Measurements from ENCODE around the gene RPP25L. TPM values are rescaled to one million over a fixed set of nuclear protein-coding genes. Genes with fewer than 3 reads are reported as not detected.
"Not testable (repeated sequence)": the region's sequence is repeated elsewhere in the genome, so short reads cannot be mapped to it uniquely, and the experiment has no call there.

RPP25L gene
- total and polyA plus RNA-seq, 9 of the 15 experiments (the other 6 are each of a cell fraction or from before 2014, with no cell fraction given), result 16.3 to 43.7 (median 29.0) TPM

GRCh38 chr9:34642679-34643078 is 30.8 kb upstream of the RPP25L start (continued):
- TF ChIP-seq RAD21 (CRISPR knock-in tag; conservative IDR thresholded peaks at IDR 0.05 in 1 of 2, IDR thresholded peaks at IDR 0.05 in 1 of 2), result no peak

- intact Hi-C loops (cut with micrococcal nuclease); CTCF ChIA-PET (ENCODE audit: low intra/inter-chr PET ratio): not testable (repeated sequence)
Measured at GRCh38 chr9:34639322-34639721, 27.4 kb upstream of the RPP25L start.

DNA sequence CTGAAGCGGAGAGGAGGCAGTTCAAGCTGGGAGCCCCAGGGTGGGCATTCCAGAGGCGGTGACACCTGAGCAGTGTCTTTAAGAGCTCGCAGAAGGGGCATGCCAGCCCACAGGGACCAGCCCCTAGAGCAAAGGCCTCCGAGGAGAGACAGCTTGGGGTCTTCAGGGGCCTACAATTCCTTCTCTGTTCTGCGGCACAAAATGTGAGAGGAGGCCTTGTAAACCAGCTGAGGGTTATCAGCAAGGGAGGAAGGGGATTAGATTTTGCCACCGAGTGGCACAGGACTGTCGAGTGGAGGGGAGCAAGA is 26.2 kb upstream of the RPP25L start:
- CTCF ChIA-PET (ENCODE audit: low intra/inter-chr PET ratio), result no interaction called here
- no peak for FAIRE-seq
- peaks cover 14% of the 10 kb centered on the region; the same call in 1 of the 3 replicates for H3K36me3 ChIP-seq (ENCODE audit: control insufficient read depth, insufficient read depth, low read length)

More at GRCh38 chr9:34639322-34639721, 27.4 kb upstream of the RPP25L start:
- H3K9me3 ChIP-seq (replicated peaks; ENCODE audit: control insufficient read depth, insufficient read depth, low read depth, low read length); H3K4me2 ChIP-seq (ENCODE audit: insufficient read depth, low read length); in situ Hi-C loops (cut with MboI); H3K27ac ChIP-seq (ENCODE audit: extremely low read depth, low read depth, low read length); H4K20me1 ChIP-seq (replicated peaks; ENCODE audit: control insufficient read depth, insufficient read depth, low read length); H2AFZ ChIP-seq (ENCODE audit: low read depth, low read length); H3K9me1 ChIP-seq (ENCODE audit: control insufficient read depth, insufficient read depth, low read length); H3K9ac ChIP-seq (ENCODE audit: insufficient read depth in 1 of 2, low read depth in 2 of 2, low read length in 2 of 2); FAIRE-seq; H3K4me3 ChIP-seq; POLR2A ChIA-PET; BruUV-seq (replicated peaks); DNase-seq (ENCODE audit: extremely low read depth in 1 of 4, low spot score in 3 of 4); H3K27me3 ChIP-seq (ENCODE audit: control insufficient read depth in 2 of 2, insufficient read depth in 2 of 2, low read length in 2 of 2); ATAC-seq: not testable (repeated sequence)
- peaks cover 5 to 23% of the 10 kb centered on the region in 2 experiments; a peak in 4 of 5 replicates for H3K4me1 ChIP-seq (replicated peaks in 1 of 2; ENCODE audit: control insufficient read depth in 2 of 2, insufficient read depth in 2 of 2, low read length in 2 of 2)
- TF ChIP-seq ZNF384 (IDR thresholded peaks at IDR 0.05; ENCODE audit: low read depth, low read length), result peak; percentile 37; the same call in 1 of the 2 replicates
- peaks cover 14% of the 10 kb centered on the region; the same call in 1 of the 3 replicates for H3K36me3 ChIP-seq (ENCODE audit: control insufficient read depth, insufficient read depth, low read length)
- WGBS (ENCODE audit: insufficient coverage, low coverage, missing lambda C conversion rate), result 87% methylated on average over 8 of the region's 8 CpGs
- peaks cover 18% of the 10 kb centered on the region for H3K79me2 ChIP-seq (ENCODE audit: control insufficient read depth, insufficient read depth, low read length)

More for the DNA sequence above, 26.2 kb upstream of the RPP25L start:
- DNase-seq (ENCODE audit: extremely low read depth in 1 of 4, low spot score in 3 of 4) (no peak), ATAC-seq (no peak)
- 44% methylated on average over 5 of the region's 7 CpGs for WGBS (ENCODE audit: insufficient coverage, low coverage, missing lambda C conversion rate)
- H3K27me3 ChIP-seq (ENCODE audit: control insufficient read depth in 2 of 2, insufficient read depth in 2 of 2, low read length in 2 of 2), result no peaks in the 10 kb centered on the region
- H2AFZ ChIP-seq (ENCODE audit: low read depth, low read length), result peak overlapping the region; percentile 92
- BruUV-seq (replicated peaks), result no TSS peak
- 0 out of 2 replicates have a peak, but pooled peaks cover 4% of the 10 kb centered on the region for H4K20me1 ChIP-seq (replicated peaks; ENCODE audit: control insufficient read depth, insufficient read depth, low read length)
- H3K79me2 ChIP-seq (ENCODE audit: control insufficient read depth, insufficient read depth, low read length), result peaks cover 18% of the 10 kb centered on the region
- peak overlapping the region; percentile 54 for H3K4me3 ChIP-seq
- peaks cover 5 to 23% of the 10 kb centered on the region in 2 experiments; a peak in 4 of 5 replicates for H3K4me1 ChIP-seq (replicated peaks in 1 of 2; ENCODE audit: control insufficient read depth in 2 of 2, insufficient read depth in 2 of 2, low read length in 2 of 2)
- POLR2A ChIA-PET, result interaction anchor here (0.8 to 1.7 kb wide), 2 partner anchors 8 to 14 kb away, joined by 4 to 7 read pairs; partner anchors contain the start of gene GALT
- H3K9me3 ChIP-seq (replicated peaks; ENCODE audit: control insufficient read depth, insufficient read depth, low read depth, low read length), result no peaks in the 10 kb centered on the region
- TF ChIP-seq TEAD2 (tag; IDR thresholded peaks at IDR 0.05) (no peak), ZBTB9 (CRISPR knock-in tag; IDR thresholded peaks at IDR 0.05) (no peak), PHF20 (IDR thresholded peaks at IDR 0.05; ENCODE audit: partially characterized antibody) (peak; percentile 1), TBP (optimal IDR thresholded peaks at IDR 0.05; ENCODE audit: low read depth, low read length) (no peak), ZFX (CRISPR knock-in tag; IDR thresholded peaks at IDR 0.05) (0 out of 2 replicates have a peak, but pooled peaks have one; percentile 7), KLF6 (CRISPR knock-in tag; IDR thresholded peaks at IDR 0.05; ENCODE audit: borderline replicate concordance) (no peak), ZNF57 (CRISPR knock-in tag; IDR thresholded peaks at IDR 0.05) (no peak), GABPA (tag; conservative IDR thresholded peaks at IDR 0.05; ENCODE audit: low read depth) (peak; percentile 18; the same call in 1 of the 2 replicates)
- TF ChIP-seq, protein P1, sequence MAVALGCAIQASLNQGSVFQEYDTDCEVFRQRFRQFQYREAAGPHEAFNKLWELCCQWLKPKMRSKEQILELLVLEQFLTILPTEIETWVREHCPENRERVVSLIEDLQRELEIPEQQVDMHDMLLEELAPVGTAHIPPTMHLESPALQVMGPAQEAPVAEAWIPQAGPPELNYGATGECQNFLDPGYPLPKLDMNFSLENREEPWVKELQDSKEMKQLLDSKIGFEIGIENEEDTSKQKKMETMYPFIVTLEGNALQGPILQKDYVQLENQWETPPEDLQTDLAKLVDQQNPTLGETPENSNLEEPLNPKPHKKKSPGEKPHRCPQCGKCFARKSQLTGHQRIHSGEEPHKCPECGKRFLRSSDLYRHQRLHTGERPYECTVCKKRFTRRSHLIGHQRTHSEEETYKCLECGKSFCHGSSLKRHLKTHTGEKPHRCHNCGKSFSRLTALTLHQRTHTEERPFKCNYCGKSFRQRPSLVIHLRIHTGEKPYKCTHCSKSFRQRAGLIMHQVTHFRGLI (CRISPR knock-in tag; IDR thresholded peaks at IDR 0.05), result no peak
- peak overlapping the region; percentile 65 for H3K27ac ChIP-seq (ENCODE audit: extremely low read depth, low read depth, low read length)
- H3K4me2 ChIP-seq (ENCODE audit: insufficient read depth, low read length), result peak overlapping the region; percentile 82
- no peaks in the 10 kb centered on the region for H3K9me1 ChIP-seq (ENCODE audit: control insufficient read depth, insufficient read depth, low read length)
- intact Hi-C loops (cut with micrococcal nuclease), result no loop called here
- in situ Hi-C loops (cut with MboI), result no loop called here
- H3K9ac ChIP-seq (ENCODE audit: insufficient read depth in 1 of 2, low read depth in 2 of 2, low read length in 2 of 2), result peak overlapping the region; percentile 73 to 96

All from K562 (cell line).